HG03135 (cell line): Measurements from ENCODE around the gene DPP9.
A peak's percentile ranks its signal among the peaks of the same experiment; 100 is the strongest.

ENCODE experiments used
- ATAC-seq: cut with Tn5 transposase; IDR thresholded peaks from one replicate; pipeline ENCODE4 v1.9.1; 2021; ENCODE audit warnings: mild to moderate bottlenecking, moderate library complexity; ENCODE audit not compliant: unreplicated experiment

DPP9 gene

DNA sequence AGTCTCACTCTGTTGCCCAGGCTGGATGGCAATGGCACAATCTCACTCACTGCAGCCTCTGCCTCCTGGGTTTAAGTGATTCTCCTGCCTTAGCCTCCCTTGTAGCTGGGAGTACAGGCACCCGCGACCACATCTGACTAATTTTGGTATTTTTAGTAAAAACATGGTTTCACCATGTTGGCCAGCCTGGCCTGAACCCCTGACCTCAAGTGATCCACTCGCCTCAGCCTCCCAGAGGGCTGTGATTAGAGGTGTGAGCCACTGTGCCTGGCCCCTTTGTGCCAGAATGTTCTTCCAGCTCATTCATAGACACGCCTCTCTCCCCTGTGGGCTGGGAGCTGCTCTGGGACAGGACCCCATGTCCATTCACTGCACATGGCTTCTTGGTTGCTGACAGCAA is 62.6 kb downstream of the DPP9 start:
- ATAC-seq = no peak

GRCh38 chr19:4660181-4660791 is 63.4 kb downstream of the DPP9 start:
- no peak for ATAC-seq

DNA sequence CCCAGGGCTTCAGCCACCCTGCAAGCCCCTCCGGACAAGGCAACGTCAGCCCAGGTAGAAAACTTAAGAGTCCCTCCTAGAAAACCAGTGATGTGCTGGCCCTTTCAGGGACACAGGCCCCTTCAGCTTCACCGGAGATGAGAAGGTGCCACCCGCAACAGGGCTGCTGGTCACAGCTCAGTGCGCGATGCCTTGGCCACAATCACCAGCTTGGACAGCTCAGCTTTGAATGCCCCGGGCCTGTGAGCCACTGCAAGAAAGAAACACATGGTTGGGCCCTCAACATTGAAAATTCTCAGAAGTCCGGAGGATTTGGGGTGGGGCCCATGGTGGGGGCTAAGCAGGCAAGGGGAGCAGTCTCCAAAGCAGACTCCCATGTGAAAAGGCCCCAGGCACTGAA is 65.8 kb downstream of the DPP9 start:
- no peak for ATAC-seq

DNA sequence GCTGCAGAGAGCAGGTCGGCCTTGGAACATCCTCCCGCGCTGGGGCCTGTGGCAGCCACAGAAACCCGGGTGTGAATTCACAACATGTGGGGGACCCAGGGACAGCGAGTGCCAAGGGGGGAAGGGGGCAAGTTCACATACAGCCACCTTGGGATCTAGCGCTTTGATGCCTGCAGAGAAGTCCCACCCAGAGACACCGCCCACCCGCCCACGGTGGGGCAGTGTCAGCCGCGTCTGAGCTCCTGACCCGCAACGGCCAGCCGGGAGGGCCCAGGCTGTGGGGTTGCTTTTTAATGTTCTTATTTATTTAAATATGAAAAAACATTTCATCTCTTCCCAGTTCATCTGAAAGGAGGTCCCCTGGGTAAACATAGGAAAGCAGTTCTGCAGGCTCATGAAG is 66.4 kb downstream of the DPP9 start:
- ATAC-seq = no peak

DNA sequence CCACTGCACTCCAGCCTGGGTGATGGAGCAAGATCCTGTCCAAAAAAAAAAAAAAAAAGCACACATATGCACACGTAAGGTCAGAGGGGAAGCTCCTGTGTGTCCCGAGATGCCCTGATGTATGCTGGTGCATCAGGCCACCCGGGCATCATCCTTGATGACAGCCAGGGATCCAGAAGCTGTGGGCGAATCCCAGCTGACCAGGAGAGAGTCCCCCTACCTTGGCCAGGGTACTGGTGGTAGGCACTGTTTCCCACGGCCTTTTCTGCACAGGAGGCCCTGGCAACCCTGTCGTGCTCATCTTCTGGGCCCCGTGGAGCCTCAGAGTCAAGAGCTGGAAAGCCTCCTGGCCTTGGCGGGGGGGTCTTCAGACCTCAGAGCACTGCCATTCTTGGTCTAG is 67.5 kb downstream of the DPP9 start:
- ATAC-seq = no peak

DNA sequence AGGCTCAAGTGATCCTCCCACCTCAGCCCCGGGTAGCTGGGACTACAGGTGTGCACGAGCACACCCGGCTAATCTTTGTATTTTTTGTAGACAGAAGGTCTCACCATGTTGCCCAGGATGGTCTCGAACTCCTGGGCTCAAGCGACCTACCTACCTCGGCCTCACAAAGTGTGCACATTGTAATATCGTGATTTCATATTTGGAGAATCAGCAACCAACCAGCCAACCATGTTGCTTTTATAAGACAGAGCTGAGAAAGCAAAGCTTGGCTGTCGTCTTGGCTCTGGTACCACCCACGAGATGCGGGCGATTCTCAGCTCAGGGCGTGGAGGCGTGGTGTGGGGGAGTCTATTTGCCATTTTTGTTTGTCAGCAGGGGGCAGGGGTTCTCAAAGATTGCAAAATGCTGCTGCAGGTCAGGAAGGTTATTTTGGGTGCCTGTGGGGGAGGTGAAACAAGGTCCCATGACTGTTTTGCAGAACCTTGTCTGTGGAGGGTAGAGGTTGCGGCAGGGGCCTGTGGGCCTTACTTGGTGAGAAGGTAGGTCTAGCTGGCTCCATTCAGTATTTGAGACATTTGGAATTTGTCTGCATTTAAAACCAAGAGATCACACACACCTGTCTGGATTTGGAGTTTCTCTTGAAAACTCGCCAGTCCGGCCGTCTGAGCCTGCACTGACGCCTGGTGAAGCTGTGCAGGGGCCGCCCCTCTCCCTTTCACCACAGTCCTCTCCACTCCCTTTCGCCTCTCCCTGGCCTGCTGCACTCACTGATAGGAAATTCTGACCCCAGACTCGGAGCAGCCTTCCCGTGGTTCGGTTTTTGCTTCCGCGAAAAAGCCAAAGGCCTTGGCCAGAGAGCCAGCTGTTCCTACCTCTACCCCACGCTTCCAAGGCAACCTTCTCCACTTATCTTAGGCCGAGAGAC is 68.9 kb downstream of the DPP9 start:
- no peak for ATAC-seq

DNA sequence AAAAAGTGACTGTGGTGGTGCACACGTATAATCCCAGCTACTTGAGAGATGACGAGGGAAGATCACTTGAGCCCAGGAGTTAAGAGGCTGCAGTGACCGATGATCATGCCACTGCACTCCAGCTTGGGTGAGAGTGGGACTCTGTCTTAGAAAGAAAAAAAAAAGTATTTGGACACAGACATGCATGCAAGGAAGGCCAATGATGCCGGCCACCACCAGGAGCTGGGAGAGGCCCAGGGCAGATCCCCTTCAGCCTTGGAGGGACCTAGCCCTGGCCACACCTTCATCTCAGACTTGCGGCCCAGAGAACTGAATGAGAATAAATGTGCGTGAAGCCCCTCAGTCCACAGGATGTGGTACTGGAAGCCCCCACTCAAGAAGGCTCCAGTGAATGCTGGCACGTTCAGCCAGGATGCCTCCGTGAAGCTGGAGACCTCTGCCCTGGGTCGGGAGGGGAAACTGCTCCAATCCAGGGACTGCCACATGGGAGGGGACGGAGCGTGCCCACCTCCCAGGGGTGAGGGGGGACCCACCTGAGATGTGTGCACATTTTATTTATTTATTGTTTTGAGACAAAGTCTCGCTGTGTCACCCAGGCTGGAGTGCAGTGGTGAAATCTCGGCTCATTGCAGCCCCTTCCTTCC is 69.7 kb downstream of the DPP9 start:
- ATAC-seq = no peak

DNA sequence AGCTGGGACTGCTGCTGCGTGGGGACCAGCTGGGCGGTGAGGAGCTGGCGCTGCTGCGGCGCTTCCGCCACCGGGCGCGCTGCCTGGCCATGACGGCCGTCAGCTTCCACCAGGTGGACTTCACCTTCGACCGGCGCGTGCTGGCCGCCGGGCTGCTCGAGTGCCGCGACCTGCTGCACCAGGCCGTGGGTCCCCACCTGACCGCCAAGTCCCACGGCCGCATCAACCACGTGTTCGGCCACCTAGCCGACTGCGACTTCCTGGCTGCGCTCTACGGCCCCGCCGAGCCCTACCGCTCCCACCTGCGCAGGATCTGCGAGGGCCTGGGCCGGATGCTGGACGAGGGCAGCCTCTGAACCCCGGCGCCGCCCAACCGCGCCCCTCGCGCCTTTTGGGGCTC is 71.6 kb downstream of the DPP9 start:
- ATAC-seq = no peak

DNA sequence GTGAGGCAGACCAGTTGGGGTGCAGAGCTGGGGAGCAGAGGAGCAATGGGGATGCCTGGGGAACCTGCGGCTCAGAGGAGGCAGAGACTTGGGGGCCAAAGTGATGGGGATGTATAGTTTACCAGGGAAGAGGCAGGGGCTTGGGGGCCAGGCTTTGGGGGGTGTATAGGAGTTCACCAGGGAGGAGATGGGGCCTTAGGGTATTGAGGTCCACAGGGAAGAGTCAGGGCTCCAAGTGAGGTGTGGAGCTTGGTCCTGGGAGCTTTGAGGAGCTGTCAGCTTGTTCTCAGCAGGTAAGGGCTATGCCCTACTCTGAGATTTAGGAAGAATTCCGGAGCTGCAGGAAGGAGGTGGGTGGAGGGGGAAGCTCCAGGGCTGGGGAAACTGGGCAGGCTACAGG is 73.5 kb downstream of the DPP9 start:
- no peak for ATAC-seq

- no peak for ATAC-seq
These were observed 74.1 kb downstream of the DPP9 start for GRCh38 chr19:4649392-4650047.

GRCh38 chr19:4647676-4648644 is 75.7 kb downstream of the DPP9 start:
- no peak for ATAC-seq

DNA sequence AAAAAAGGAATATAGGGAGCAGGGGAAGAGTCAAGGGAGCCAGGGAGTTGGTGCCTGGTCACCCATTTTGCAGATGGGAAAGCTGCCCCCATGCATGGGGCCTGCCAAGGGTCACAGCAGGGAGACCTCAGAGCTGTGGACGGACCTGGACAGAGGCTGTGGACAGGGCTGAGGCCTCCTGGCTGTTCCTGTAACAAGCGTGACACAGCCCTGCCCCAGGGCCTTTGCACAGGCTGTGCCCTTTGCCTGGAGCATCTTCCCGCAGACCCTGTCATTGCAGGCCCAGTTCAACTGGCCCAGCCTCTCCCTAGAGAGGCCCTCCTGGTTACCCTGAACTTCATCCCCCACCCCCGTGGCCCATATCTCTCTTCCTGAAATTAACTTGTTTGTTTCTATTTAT is 77.9 kb downstream of the DPP9 start:
- ATAC-seq = no peak

- no peak for ATAC-seq
These were observed 81.0 kb downstream of the DPP9 start for GRCh38 chr19:4642625-4643024.

DNA sequence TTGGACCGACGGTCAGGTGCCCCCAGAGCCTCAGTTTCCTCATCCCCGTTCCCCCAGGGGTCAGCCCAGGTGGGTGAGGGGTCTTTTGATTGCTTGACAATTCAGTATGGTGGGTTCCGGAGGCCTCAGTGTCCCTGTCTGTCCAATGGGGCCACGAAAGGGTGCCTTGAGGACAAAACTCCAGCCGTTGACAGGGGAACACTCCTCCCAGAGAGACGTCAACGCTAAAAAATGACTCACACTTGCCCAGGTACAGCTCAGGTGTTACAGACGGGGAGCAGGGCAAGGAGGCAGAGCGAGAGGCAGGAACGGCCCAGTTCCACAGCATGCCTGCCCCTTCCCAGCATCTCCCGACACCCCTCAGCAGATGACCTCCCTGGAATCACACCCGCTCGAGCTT is 82.5 kb downstream of the DPP9 start:
- no peak for ATAC-seq

GRCh38 chr19:4640247-4641000 is 83.2 kb downstream of the DPP9 start:
- no peak for ATAC-seq

DNA sequence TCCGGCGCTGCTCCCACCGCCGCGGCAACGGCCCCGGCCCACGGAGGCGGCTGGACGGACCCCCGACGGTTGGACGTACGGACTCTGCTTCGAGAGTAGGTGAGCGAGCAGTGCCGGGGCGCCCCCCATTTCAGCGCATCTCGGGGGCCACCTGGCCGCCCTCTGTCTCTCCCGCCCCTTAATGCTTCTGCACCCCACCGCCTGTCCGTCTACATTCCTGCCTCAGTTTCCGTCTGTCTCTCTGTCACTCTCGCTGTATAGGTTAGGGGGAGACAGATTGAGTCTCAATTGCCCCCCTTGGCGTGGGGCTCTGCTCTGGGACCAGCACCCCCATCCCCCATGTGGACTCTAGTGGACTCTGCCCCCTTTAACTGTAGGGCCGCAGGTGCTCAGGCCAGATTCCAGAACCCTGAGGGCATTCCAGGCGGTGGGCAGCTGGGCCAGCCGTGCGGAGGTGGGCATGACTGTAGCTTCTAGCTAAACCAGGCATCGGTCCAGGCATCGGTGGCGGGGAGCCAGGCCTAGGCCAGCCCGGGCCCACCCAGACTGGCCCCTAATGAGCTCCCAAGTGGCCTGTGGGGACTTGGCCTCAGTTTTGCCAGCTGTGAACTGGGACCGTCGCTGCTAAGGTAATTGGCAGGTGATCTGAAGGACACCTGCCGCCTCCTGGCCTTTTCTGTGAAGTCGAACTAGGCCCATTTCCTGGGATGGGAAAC is 84.0 kb downstream of the DPP9 start:
- ATAC-seq = peak; percentile 6

- peak; percentile 77 for ATAC-seq
These were observed 84.7 kb downstream of the DPP9 start, which contains the start of gene TNFAIP8L1 for GRCh38 chr19:4638828-4639530. Gene TNFAIP8L1 (plus strand): TSS chr19:4639516. CDS start chr19:4651870, 12,354 bp downstream.

GRCh38 chr19:4638317-4638716 is 85.3 kb downstream of the DPP9 start:
- no peak for ATAC-seq
